ENCODE data around the gene CADM2.

Gene CADM2

GRCh38 chr3:85574006-85574705 is 615.4 kb downstream of the CADM2 start:
- no peak for DNase-seq

GRCh38 chr3:85576091-85576690 is 617.4 kb downstream of the CADM2 start:
- DNase-seq: peak in 12 of 14 donors; percentile 22 to 64 (median 33)

GRCh38 chr3:85576697-85577200 is 618.0 kb downstream of the CADM2 start:
- peak in 2 of 14 donors; percentile 17 to 33 for DNase-seq

- no peak for DNase-seq
Measured at GRCh38 chr3:85584779-85585356, 626.1 kb downstream of the CADM2 start.

- no peak for DNase-seq
Measured at GRCh38 chr3:85586018-85586417, 627.2 kb downstream of the CADM2 start.

GRCh38 chr3:85589145-85589544 is 630.4 kb downstream of the CADM2 start:
- no peak for DNase-seq

GRCh38 chr3:85591451-85591850 is 632.7 kb downstream of the CADM2 start:
- peak in 1 of 14 donors; percentile 22 for DNase-seq

- no peak for DNase-seq
Measured at GRCh38 chr3:85592256-85592655, 633.5 kb downstream of the CADM2 start.

- DNase-seq: no peak
Measured at GRCh38 chr3:85594676-85595075, 635.9 kb downstream of the CADM2 start.

- no peak for DNase-seq
Measured at GRCh38 chr3:85603378-85603777, 644.6 kb downstream of the CADM2 start.

- no peak for DNase-seq
Measured at GRCh38 chr3:85604641-85605040, 645.9 kb downstream of the CADM2 start.

- no peak for DNase-seq
Measured at GRCh38 chr3:85605066-85605465, 646.3 kb downstream of the CADM2 start.

GRCh38 chr3:85626662-85627061 is 667.9 kb downstream of the CADM2 start:
- DNase-seq: no peak

GRCh38 chr3:85627932-85628331 is 669.1 kb downstream of the CADM2 start:
- no peak for DNase-seq

- DNase-seq: no peak
Measured at GRCh38 chr3:85631070-85631469, 672.3 kb downstream of the CADM2 start.

- DNase-seq: no peak
Measured at GRCh38 chr3:85632921-85633320, 674.1 kb downstream of the CADM2 start.

GRCh38 chr3:85652360-85652759 is 693.6 kb downstream of the CADM2 start:
- peak in 1 of 14 donors; percentile 2 for DNase-seq

GRCh38 chr3:85660451-85660850 is 701.7 kb downstream of the CADM2 start:
- no peak for DNase-seq

GRCh38 chr3:85662462-85662861 is 703.7 kb downstream of the CADM2 start:
- no peak for DNase-seq

GRCh38 chr3:85667744-85668143 is 709.0 kb downstream of the CADM2 start:
- no peak for DNase-seq

GRCh38 chr3:85670634-85671205 is 711.9 kb downstream of the CADM2 start:
- DNase-seq: no peak

GRCh38 chr3:85672761-85673160 is 714.0 kb downstream of the CADM2 start:
- DNase-seq: no peak

GRCh38 chr3:85678713-85679112 is 719.9 kb downstream of the CADM2 start:
- no peak for DNase-seq

Measured in C1 segment of cervical spinal cord (tissue), 14 donors.